HFFc6 (cell line): ENCODE measurements around the gene HEBP2. TPM values are rescaled to one million over a fixed set of nuclear protein-coding genes. Genes with fewer than 3 reads are reported as not detected.

ENCODE experiments used
- DNase-seq: peaks from one replicate; pipeline ENCODE4 v3.0.0-alpha.2; 2018
- H3K27ac Mint-ChIP-seq: 2 replicates; pipeline ENCODE4 v1.8.0; 2020; ENCODE audit warnings: mild to moderate bottlenecking, mixed read lengths
- H3K27me3 Mint-ChIP-seq: 2 replicates; pipeline ENCODE4 v1.8.0; 2021; ENCODE audit warnings: mild to moderate bottlenecking, moderate library complexity, mixed read lengths; ENCODE audit not compliant: insufficient read depth
- H3K36me3 Mint-ChIP-seq: 2 replicates; pipeline ENCODE4 v1.8.0; 2021; ENCODE audit warnings: low read depth, mixed read lengths
- H3K4me1 Mint-ChIP-seq: 2 replicates; pipeline ENCODE4 v1.8.0; 2020; ENCODE audit warnings: low read depth, mixed read lengths
- H3K4me3 Mint-ChIP-seq: 2 replicates; pipeline ENCODE4 v1.8.0; 2020; ENCODE audit warnings: mild to moderate bottlenecking, moderate library complexity, mixed read lengths
- H3K9me3 Mint-ChIP-seq: 2 replicates; pipeline ENCODE4 v1.8.0; 2020; ENCODE audit warnings: mild to moderate bottlenecking, mixed read lengths
- CTCF ChIP-seq: fragments of 200-600 bp; sonication (generic); IDR thresholded peaks from 2 replicates; pipeline ENCODE4 v1.5.0; 2021; ENCODE audit warnings: antibody characterized with exemption, mild to moderate bottlenecking
- total RNA-seq, 6 experiments: library from RNA; stranded (reverse); fragmentation: NEBNext Ultra II Directional; extraction: Animal tissue kit (Norgen Biotek cat#: 25700); gene quantifications; 2 replicates in 1 of 6; 3 replicates in 5 of 6; pipeline ENCODE4 v1.2.3, GENCODE V29; 2021

Gene HEBP2
- total RNA-seq, 6 experiments from 2014 or later, result 39.7 to 48.4 (median 44.9) TPM

GRCh38 chr6:138454981-138455706 is 51.1 kb downstream of the HEBP2 start:
- H3K9me3 Mint-ChIP-seq, result no peaks in the 10 kb centered on the region
- no peak overlapping the region for H3K27ac Mint-ChIP-seq
- no peak for TF ChIP-seq CTCF
- H3K36me3 Mint-ChIP-seq, result no peaks in the 10 kb centered on the region
- H3K4me3 Mint-ChIP-seq, result no peak overlapping the region
- H3K27me3 Mint-ChIP-seq, result no peaks in the 10 kb centered on the region; the same call in 1 of the 2 replicates
- no peak for DNase-seq
- H3K4me1 Mint-ChIP-seq, result peaks cover 21% of the 10 kb centered on the region

GRCh38 chr6:138455746-138456400 is 51.9 kb downstream of the HEBP2 start:
- Mint-ChIP-seq H3K4me1 (peaks cover 21% of the 10 kb centered on the region), H3K27me3 (no peaks in the 10 kb centered on the region; the same call in 1 of the 2 replicates), H3K36me3 (no peaks in the 10 kb centered on the region), H3K27ac (no peak overlapping the region), H3K4me3 (no peak overlapping the region), H3K9me3 (no peaks in the 10 kb centered on the region)
- TF ChIP-seq CTCF, result no peak
- peak; percentile 4 for DNase-seq

- Mint-ChIP-seq H3K4me1 (peaks cover 21% of the 10 kb centered on the region), H3K27ac (no peak overlapping the region), H3K27me3 (no peaks in the 10 kb centered on the region; the same call in 1 of the 2 replicates), H3K9me3 (no peaks in the 10 kb centered on the region), H3K4me3 (no peak overlapping the region), H3K36me3 (peaks cover 3% of the 10 kb centered on the region; the same call in 1 of the 2 replicates)
- DNase-seq, result no peak
- TF ChIP-seq CTCF, result no peak
Measured at GRCh38 chr6:138456401-138456790, 52.4 kb downstream of the HEBP2 start.

- no peak overlapping the region for H3K27ac Mint-ChIP-seq
- no peaks in the 10 kb centered on the region for H3K27me3 Mint-ChIP-seq
- TF ChIP-seq CTCF, result no peak
- no peak overlapping the region for H3K4me3 Mint-ChIP-seq
- peaks cover 27% of the 10 kb centered on the region for H3K36me3 Mint-ChIP-seq
- DNase-seq, result no peak
- no peaks in the 10 kb centered on the region for H3K9me3 Mint-ChIP-seq
- H3K4me1 Mint-ChIP-seq, result peaks cover 19% of the 10 kb centered on the region
Measured at GRCh38 chr6:138461647-138462046, 57.6 kb downstream of the HEBP2 start.

GRCh38 chr6:138464085-138464484 is 60.1 kb downstream of the HEBP2 start:
- Mint-ChIP-seq H3K36me3 (peaks cover 27% of the 10 kb centered on the region), H3K4me1 (peaks cover 32% of the 10 kb centered on the region), H3K4me3 (no peak overlapping the region), H3K27ac (no peak overlapping the region), H3K27me3 (no peaks in the 10 kb centered on the region), H3K9me3 (no peaks in the 10 kb centered on the region)
- TF ChIP-seq CTCF, result no peak
- no peak for DNase-seq
